Measurements from ENCODE around the gene TSPAN18. TPM values are rescaled to one million over a fixed set of nuclear protein-coding genes. Genes with fewer than 3 reads are reported as not detected.

Gene TSPAN18
- total RNA-seq, 1 experiment from 2014 or later = 0.77 TPM

GRCh38 chr11:44784851-44785250 lies 58.1 kb downstream of the TSPAN18 start:
- CTCF ChIA-PET = interaction anchor here (0.6 kb wide), 1 partner anchor 144 kb away, joined by 4 read pairs; no protein-coding TSS in a partner anchor
- Mint-ChIP-seq H3K4me3 (ENCODE audit: unreplicated experiment) (no peak overlapping the region), H3K36me3 (ENCODE audit: insufficient read depth, unreplicated experiment) (no peaks in the 10 kb centered on the region), H3K27me3 (ENCODE audit: insufficient read depth, unreplicated experiment) (peaks cover 27% of the 10 kb centered on the region), H3K9me3 (ENCODE audit: unreplicated experiment) (no peaks in the 10 kb centered on the region), H3K4me1 (ENCODE audit: insufficient read depth, unreplicated experiment) (peaks cover 8% of the 10 kb centered on the region), H3K27ac (ENCODE audit: low read depth, unreplicated experiment) (no peak overlapping the region)
- intact Hi-C loops (cut with micrococcal nuclease) = no loop called here
- POLR2A ChIA-PET = interaction anchor here (0.7 kb wide), 1 partner anchor 60 kb away, joined by 3 read pairs; no protein-coding TSS in a partner anchor
- DNase-seq (ENCODE audit: unreplicated experiment) = no peak
- BruUV-seq (replicated peaks) = no TSS peak
- no peak for TF ChIP-seq CTCF (IDR thresholded peaks at IDR 0.05; ENCODE audit: unreplicated experiment)

GRCh38 chr11:44785856-44786607 lies 59.3 kb downstream of the TSPAN18 start:
- Mint-ChIP-seq H3K36me3 (ENCODE audit: insufficient read depth, unreplicated experiment) (no peaks in the 10 kb centered on the region), H3K27me3 (ENCODE audit: insufficient read depth, unreplicated experiment) (peaks cover 27% of the 10 kb centered on the region), H3K4me1 (ENCODE audit: insufficient read depth, unreplicated experiment) (peaks cover 2% of the 10 kb centered on the region), H3K27ac (ENCODE audit: low read depth, unreplicated experiment) (no peak overlapping the region), H3K4me3 (ENCODE audit: unreplicated experiment) (no peak overlapping the region), H3K9me3 (ENCODE audit: unreplicated experiment) (no peaks in the 10 kb centered on the region)
- POLR2A ChIA-PET = no interaction called here
- intact Hi-C loops (cut with micrococcal nuclease) = no loop called here
- TF ChIP-seq CTCF (IDR thresholded peaks at IDR 0.05; ENCODE audit: unreplicated experiment) = no peak
- CTCF ChIA-PET = interaction anchor here (0.6 to 0.8 kb wide), 2 partner anchors 9 to 164 kb away, joined by 3 to 4 read pairs; no protein-coding TSS in a partner anchor
- BruUV-seq (replicated peaks) = no TSS peak
- DNase-seq (ENCODE audit: unreplicated experiment) = no peak

- H3K4me3 Mint-ChIP-seq (ENCODE audit: unreplicated experiment) = no peak overlapping the region
- H3K9me3 Mint-ChIP-seq (ENCODE audit: unreplicated experiment) = no peaks in the 10 kb centered on the region
- H3K27me3 Mint-ChIP-seq (ENCODE audit: insufficient read depth, unreplicated experiment) = peaks cover 35% of the 10 kb centered on the region
- no peaks in the 10 kb centered on the region for H3K36me3 Mint-ChIP-seq (ENCODE audit: insufficient read depth, unreplicated experiment)
- intact Hi-C loops (cut with micrococcal nuclease) = no loop called here
- DNase-seq (ENCODE audit: unreplicated experiment) = no peak
- H3K4me1 Mint-ChIP-seq (ENCODE audit: insufficient read depth, unreplicated experiment) = no peaks in the 10 kb centered on the region
- no peak overlapping the region for H3K27ac Mint-ChIP-seq (ENCODE audit: low read depth, unreplicated experiment)
- CTCF ChIA-PET = no interaction called here
- no TSS peak for BruUV-seq (replicated peaks)
- TF ChIP-seq CTCF (IDR thresholded peaks at IDR 0.05; ENCODE audit: unreplicated experiment) = no peak
- POLR2A ChIA-PET = no interaction called here
These were observed 60.3 kb downstream of the TSPAN18 start for GRCh38 chr11:44787070-44787469.

GRCh38 chr11:44787981-44788380 lies 61.2 kb downstream of the TSPAN18 start:
- CTCF ChIA-PET = interaction anchor here (0.6 to 0.9 kb wide), 2 partner anchors 11 to 889 kb away, joined by 3 read pairs; no protein-coding TSS in a partner anchor
- no peak for TF ChIP-seq CTCF (IDR thresholded peaks at IDR 0.05; ENCODE audit: unreplicated experiment)
- Mint-ChIP-seq H3K4me1 (ENCODE audit: insufficient read depth, unreplicated experiment) (no peaks in the 10 kb centered on the region), H3K27me3 (ENCODE audit: insufficient read depth, unreplicated experiment) (peaks cover 44% of the 10 kb centered on the region), H3K36me3 (ENCODE audit: insufficient read depth, unreplicated experiment) (peaks cover 5% of the 10 kb centered on the region), H3K27ac (ENCODE audit: low read depth, unreplicated experiment) (no peak overlapping the region), H3K4me3 (ENCODE audit: unreplicated experiment) (no peak overlapping the region), H3K9me3 (ENCODE audit: unreplicated experiment) (no peaks in the 10 kb centered on the region)
- intact Hi-C loops (cut with micrococcal nuclease) = no loop called here
- BruUV-seq (replicated peaks) = no TSS peak
- POLR2A ChIA-PET = no interaction called here
- no peak for DNase-seq (ENCODE audit: unreplicated experiment)

Measured in MCF 10A (cell line).